Adipocyte (in vitro differentiated cells): ENCODE results near the gene VSIG2.
A peak's percentile ranks its signal among the peaks of the same experiment; 100 is the strongest.

Experiments
- DNase-seq: peaks from one replicate; pipeline ENCODE4 v3.0.0-alpha.2; 2015; ENCODE audit warnings: low read depth
- H3K27me3 ChIP-seq: replicated peaks from 2 replicates; pipeline ENCODE4 v1.7.0; 2013; ENCODE audit warnings: mild to moderate bottlenecking, low read length, moderate library complexity; ENCODE audit not compliant: control insufficient read depth, insufficient read depth
- H3K36me3 ChIP-seq: 2 replicates; pipeline ENCODE4 v1.7.0; 2013; ENCODE audit warnings: low read length, mild to moderate bottlenecking, moderate library complexity; ENCODE audit not compliant: control insufficient read depth, insufficient read depth, severe bottlenecking
- H3K4me1 ChIP-seq: 2 replicates; pipeline ENCODE4 v1.7.0; 2013; ENCODE audit warnings: mild to moderate bottlenecking, low read length, moderate library complexity; ENCODE audit not compliant: control insufficient read depth, insufficient read depth
- H3K4me3 ChIP-seq: 2 replicates; pipeline ENCODE4 v1.7.0; 2013; ENCODE audit warnings: mild to moderate bottlenecking, low read length, moderate library complexity
- H3K9ac ChIP-seq: 2 replicates; pipeline ENCODE4 v1.7.0; 2013; ENCODE audit warnings: mild to moderate bottlenecking, low read length, moderate library complexity
- H3K9me3 ChIP-seq: 2 replicates; pipeline ENCODE4 v1.7.0; 2013; ENCODE audit warnings: mild to moderate bottlenecking, low read length, moderate library complexity; ENCODE audit not compliant: control insufficient read depth

Gene VSIG2

DNA sequence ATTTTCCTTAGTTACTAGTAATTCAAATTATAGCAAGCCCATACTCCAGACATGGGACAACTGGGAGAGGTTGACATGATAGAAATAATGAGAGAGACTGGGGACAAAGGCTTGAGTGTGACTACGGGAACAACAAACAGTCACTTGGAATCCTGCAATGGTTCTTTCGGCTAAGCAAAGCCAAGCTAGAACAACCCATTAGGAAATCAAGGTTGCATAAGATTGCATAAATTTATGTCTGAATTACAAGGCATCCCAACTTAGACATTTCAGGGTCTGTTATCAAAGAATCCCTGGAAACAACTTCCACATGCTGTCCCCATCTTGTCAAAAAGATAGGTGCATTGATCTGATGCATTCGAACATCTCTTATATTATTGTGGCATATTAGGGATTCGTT, 22.5 kb downstream of the VSIG2 start:
- no peak overlapping the region for H3K4me3 ChIP-seq
- H3K4me1 ChIP-seq: peaks cover 15% of the 10 kb centered on the region
- no peak for DNase-seq
- no peaks in the 10 kb centered on the region for H3K9me3 ChIP-seq
- no peak overlapping the region for H3K9ac ChIP-seq
- H3K36me3 ChIP-seq: no peaks in the 10 kb centered on the region
- H3K27me3 ChIP-seq: peaks cover 31% of the 10 kb centered on the region

GRCh38 chr11:124728134-124728533, 23.9 kb downstream of the VSIG2 start:
- Histone ChIP-seq H3K9me3 (no peaks in the 10 kb centered on the region), H3K4me1 (peaks cover 15% of the 10 kb centered on the region), H3K27me3 (peaks cover 39% of the 10 kb centered on the region), H3K36me3 (no peaks in the 10 kb centered on the region), H3K9ac (no peak overlapping the region), H3K4me3 (no peak overlapping the region)
- no peak for DNase-seq

- Histone ChIP-seq H3K9ac (no peak overlapping the region), H3K4me3 (no peak overlapping the region), H3K27me3 (peaks cover 45% of the 10 kb centered on the region), H3K4me1 (peaks cover 15% of the 10 kb centered on the region), H3K9me3 (no peaks in the 10 kb centered on the region), H3K36me3 (no peaks in the 10 kb centered on the region)
- DNase-seq: no peak
These were observed 24.6 kb downstream of the VSIG2 start for GRCh38 chr11:124727474-124727873.

GRCh38 chr11:124725719-124726105, 26.3 kb downstream of the VSIG2 start:
- DNase-seq: no peak
- H3K27me3 ChIP-seq: peaks cover 56% of the 10 kb centered on the region
- peaks cover 15% of the 10 kb centered on the region for H3K4me1 ChIP-seq
- H3K9ac ChIP-seq: no peak overlapping the region
- H3K36me3 ChIP-seq: no peaks in the 10 kb centered on the region
- no peaks in the 10 kb centered on the region for H3K9me3 ChIP-seq
- H3K4me3 ChIP-seq: no peak overlapping the region

GRCh38 chr11:124724979-124725718, 26.9 kb downstream of the VSIG2 start:
- Histone ChIP-seq H3K36me3 (no peaks in the 10 kb centered on the region), H3K9ac (no peak overlapping the region), H3K9me3 (no peaks in the 10 kb centered on the region), H3K27me3 (peaks cover 61% of the 10 kb centered on the region), H3K4me3 (no peak overlapping the region), H3K4me1 (peaks cover 15% of the 10 kb centered on the region)
- no peak for DNase-seq

DNA sequence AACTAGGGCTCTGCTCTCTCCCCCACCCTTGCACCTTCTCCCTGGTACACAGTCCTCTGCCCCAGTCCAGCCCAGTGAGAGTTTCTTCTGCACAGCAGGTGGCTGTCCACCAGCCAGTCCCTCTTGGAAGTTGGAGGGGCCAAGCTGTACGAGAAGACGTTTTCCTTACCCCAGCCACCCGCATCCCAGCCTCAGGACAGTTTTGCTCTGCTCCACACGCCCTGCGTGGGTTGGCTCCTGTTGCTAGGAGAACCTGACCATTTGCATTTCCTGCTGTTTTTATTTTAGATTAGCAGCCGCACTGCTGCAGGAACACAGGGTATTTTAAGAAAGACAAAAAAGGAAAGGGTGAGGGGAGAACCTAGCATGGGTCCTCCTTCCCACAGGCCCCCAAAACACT, 29.9 kb downstream of the VSIG2 start:
- Histone ChIP-seq H3K4me1 (peaks cover 25% of the 10 kb centered on the region), H3K9ac (no peak overlapping the region)

GRCh38 chr11:124719534-124719933, 32.5 kb downstream of the VSIG2 start:
- no peaks in the 10 kb centered on the region for H3K36me3 ChIP-seq
- H3K9ac ChIP-seq: no peak overlapping the region
- H3K9me3 ChIP-seq: no peaks in the 10 kb centered on the region
- peaks cover 79% of the 10 kb centered on the region for H3K27me3 ChIP-seq
- no peak overlapping the region for H3K4me3 ChIP-seq
- DNase-seq: no peak
- peaks cover 13% of the 10 kb centered on the region for H3K4me1 ChIP-seq

More for the DNA sequence above, 29.9 kb downstream of the VSIG2 start:
- H3K4me3 ChIP-seq: no peak overlapping the region
- DNase-seq: no peak
- H3K36me3 ChIP-seq: no peaks in the 10 kb centered on the region
- peaks cover 82% of the 10 kb centered on the region for H3K27me3 ChIP-seq
- H3K9me3 ChIP-seq: no peaks in the 10 kb centered on the region

- H3K36me3 ChIP-seq: no peaks in the 10 kb centered on the region
- H3K4me1 ChIP-seq: peaks cover 13% of the 10 kb centered on the region
- H3K4me3 ChIP-seq: no peak overlapping the region
- peaks cover 79% of the 10 kb centered on the region for H3K27me3 ChIP-seq
- DNase-seq: no peak
- H3K9me3 ChIP-seq: no peaks in the 10 kb centered on the region
- no peak overlapping the region for H3K9ac ChIP-seq
These were observed 33.3 kb downstream of the VSIG2 start for GRCh38 chr11:124718801-124719200.

DNA sequence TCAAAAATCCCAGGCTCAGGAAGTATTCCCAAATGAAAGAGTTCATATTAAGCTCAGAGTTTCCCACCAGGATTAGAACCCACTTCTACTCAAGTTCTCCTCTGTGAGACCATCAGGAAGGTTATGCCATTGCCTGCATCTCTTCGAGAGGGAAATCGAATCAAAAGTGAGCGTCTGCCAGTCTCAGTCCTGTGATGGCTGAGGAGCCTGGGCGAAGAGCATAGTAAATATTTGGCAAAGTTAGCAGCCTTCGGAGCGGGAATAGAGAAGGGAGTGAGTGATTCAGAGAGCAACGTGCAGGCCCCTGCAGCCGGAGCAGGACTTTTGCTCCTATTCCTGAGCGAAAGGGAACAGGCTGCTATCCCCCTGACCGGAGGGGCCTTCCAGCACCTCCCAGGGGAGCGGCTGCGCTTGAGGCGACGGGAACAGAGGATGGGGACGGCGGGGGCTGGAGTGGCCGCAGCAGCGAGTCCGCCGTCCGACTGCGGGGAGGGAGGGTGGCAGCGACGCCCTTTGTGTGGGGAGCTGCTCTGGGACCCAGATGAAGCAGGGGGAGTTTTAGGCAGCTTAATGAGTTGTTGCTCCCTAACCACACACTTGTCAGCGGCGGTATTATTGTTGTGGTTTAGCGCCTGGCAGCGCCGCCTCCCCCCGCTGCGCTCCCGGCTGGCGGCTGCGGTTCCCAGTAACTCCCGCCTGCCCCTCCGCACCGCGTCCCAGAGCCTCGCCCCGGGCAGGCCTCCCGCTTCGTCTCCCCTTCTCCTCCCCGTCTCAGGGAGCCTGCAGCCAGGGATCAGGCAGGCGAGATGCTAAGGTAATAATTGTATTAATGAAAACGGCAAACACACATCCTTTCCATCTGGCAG, 34.0 kb downstream of the VSIG2 start:
- H3K4me1 ChIP-seq: peaks cover 13% of the 10 kb centered on the region
- peak overlapping the region; percentile 31 for H3K9ac ChIP-seq
- H3K27me3 ChIP-seq: peaks cover 75% of the 10 kb centered on the region
- H3K9me3 ChIP-seq: no peaks in the 10 kb centered on the region
- peak overlapping the region; percentile 76 for H3K4me3 ChIP-seq
- no peaks in the 10 kb centered on the region for H3K36me3 ChIP-seq
- DNase-seq: peak; percentile 37

- no peak overlapping the region for H3K9ac ChIP-seq
- peaks cover 13% of the 10 kb centered on the region for H3K4me1 ChIP-seq
- no peaks in the 10 kb centered on the region for H3K36me3 ChIP-seq
- H3K4me3 ChIP-seq: peak overlapping the region; percentile 76
- H3K9me3 ChIP-seq: no peaks in the 10 kb centered on the region
- H3K27me3 ChIP-seq: peaks cover 69% of the 10 kb centered on the region
- DNase-seq: no peak
These were observed 34.7 kb downstream of the VSIG2 start for GRCh38 chr11:124717421-124717785.

DNA sequence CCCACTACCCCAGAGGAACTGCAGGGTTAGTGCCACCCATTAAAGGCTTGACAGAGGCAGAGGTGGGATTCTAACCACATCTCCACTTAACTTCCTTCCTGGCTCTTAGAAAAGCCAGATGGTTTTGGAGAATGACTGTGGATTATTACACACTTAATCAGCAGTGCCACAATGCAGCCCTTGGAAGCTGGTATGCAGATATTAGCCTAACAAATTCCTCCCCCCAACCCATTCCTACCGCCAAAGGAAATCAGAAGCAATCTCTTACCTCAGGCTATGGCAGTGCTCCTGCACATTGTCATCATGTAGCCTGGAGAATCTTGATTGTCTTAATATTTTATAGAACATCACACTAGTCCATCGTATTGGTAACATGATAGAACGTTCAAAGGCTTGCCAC, 35.5 kb downstream of the VSIG2 start:
- peaks cover 13% of the 10 kb centered on the region for H3K4me1 ChIP-seq
- peaks cover 61% of the 10 kb centered on the region for H3K27me3 ChIP-seq
- no peak for DNase-seq
- no peaks in the 10 kb centered on the region for H3K36me3 ChIP-seq
- H3K9ac ChIP-seq: no peak overlapping the region
- no peak overlapping the region for H3K4me3 ChIP-seq
- H3K9me3 ChIP-seq: no peaks in the 10 kb centered on the region
